Endothelial cell of umbilical vein (primary cell): ENCODE data around the gene POMC. TPM values are rescaled to one million over a fixed set of nuclear protein-coding genes. Genes with fewer than 3 reads are reported as not detected.

Experiments
- BruUV-seq: library from RNA; stranded (reverse); fragments of 400-500 nt; replicated peaks from 2 replicates; lab custom pipeline; 2021; lab: Mats Ljungman, UMichigan
- CTCF ChIA-PET: fragments of 300-600, 350-600 bp; sonication (Branson Sonifier 250); formaldehyde crosslinking; loops from one replicate; lab custom pipeline; 2021; ENCODE audit warnings: antibody characterized with exemption, inconsistent platforms; lab: Charles Lee
- POLR2A ChIA-PET: fragments of 300-600, 350-600 bp; sonication (Branson Sonifier 250); formaldehyde crosslinking; loops from one replicate; lab custom pipeline; 2021; ENCODE audit warnings: antibody characterized with exemption, inconsistent platforms; lab: Charles Lee
- DNase-seq: peaks from one replicate; pipeline ENCODE4 v3.0.0-alpha.2; 2011; ENCODE audit warnings: low read depth, low spot score
- FAIRE-seq: peaks from 2 replicates; lab custom pipeline; 2011; peaks lifted over from hg19 to GRCh38; lab: Jason Lieb, UNC
- H2AFZ ChIP-seq: 2 replicates; pipeline ENCODE4 v1.6.0; 2012; ENCODE audit warnings: low read depth, low read length, control low read depth, inconsistent platforms
- H3K27ac ChIP-seq: 2 replicates; pipeline ENCODE4 v1.5.1; 2011; ENCODE audit warnings: low read depth, mild to moderate bottlenecking, control low read depth, low read length, moderate library complexity; ENCODE audit not compliant: insufficient read depth
- H3K27me3 ChIP-seq, 2 experiments: 2 replicates each; pipeline versions ENCODE4 v1.6.0 to v1.6.1; 2011; ENCODE audit warnings: low read length in 2 of 2, mixed read lengths in 1 of 2; ENCODE audit not compliant: control insufficient read depth in 2 of 2, insufficient read depth in 2 of 2
- H3K36me3 ChIP-seq, 2 experiments: 2 replicates in 1 of 2; 3 replicates in 1 of 2; pipeline ENCODE4 v1.5.1; 2011; ENCODE audit warnings: low read length in 2 of 2, mild to moderate bottlenecking in 1 of 2, moderate library complexity in 1 of 2; ENCODE audit not compliant: control insufficient read depth in 2 of 2, insufficient read depth in 2 of 2; ENCODE audit errors: extremely low read depth in 1 of 2
- H3K4me1 ChIP-seq: 3 replicates; pipeline ENCODE4 v1.5.1; 2011; ENCODE audit warnings: mild to moderate bottlenecking, low read length; ENCODE audit not compliant: control insufficient read depth, insufficient read depth; ENCODE audit errors: extremely low read depth
- H3K4me2 ChIP-seq: 2 replicates; pipeline ENCODE4 v1.6.1; 2011; ENCODE audit warnings: low read length, control low read depth, mixed read lengths; ENCODE audit not compliant: insufficient read depth
- H3K4me3 ChIP-seq, 3 experiments: fragments of 200-600 bp in 1 of 3; sonication (generic), shearing (Covaris generic) in 1 of 3; replicated peaks in 1 of 3; 2 replicates each; pipeline ENCODE4 v1.5.1; 2011 to 2016; ENCODE audit warnings: control low read depth in 3 of 3, low read length in 3 of 3, mild to moderate bottlenecking in 2 of 3, inconsistent platforms in 1 of 3, low read depth in 1 of 3, moderate library complexity in 1 of 3; ENCODE audit not compliant: insufficient read depth in 1 of 3
- H3K79me2 ChIP-seq: 2 replicates; pipeline ENCODE4 v1.6.0; 2012; ENCODE audit warnings: low read length, inconsistent platforms; ENCODE audit not compliant: control insufficient read depth, insufficient read depth
- H3K9ac ChIP-seq: replicated peaks from 2 replicates; pipeline ENCODE3; 2011; ENCODE audit warnings: low read length, control low read depth; ENCODE audit not compliant: insufficient read depth; ENCODE audit errors: extremely low read depth
- H3K9me1 ChIP-seq: replicated peaks from 3 replicates; pipeline ENCODE4 v1.6.0; 2011; ENCODE audit warnings: mild to moderate bottlenecking, low read length; ENCODE audit not compliant: control insufficient read depth, insufficient read depth; ENCODE audit errors: extremely low read depth
- H3K9me3 ChIP-seq: replicated peaks from 2 replicates; pipeline ENCODE4 v1.5.1; 2012; ENCODE audit warnings: low read length, inconsistent platforms; ENCODE audit not compliant: control insufficient read depth, insufficient read depth
- H4K20me1 ChIP-seq: replicated peaks from 2 replicates; pipeline ENCODE3; 2011; ENCODE audit warnings: mild to moderate bottlenecking, low read length; ENCODE audit not compliant: control insufficient read depth, insufficient read depth; ENCODE audit errors: extremely low read depth
- CTCF ChIP-seq, 2 donors: IDR thresholded peaks; 1 replicate in 1 of 2; 2 replicates in 1 of 2; pipeline ENCODE4 v1.5.1; 2011; ENCODE audit warnings: low read length in 2 of 2, mild to moderate bottlenecking in 2 of 2, moderate library complexity in 2 of 2, control low read depth in 1 of 2, inconsistent platforms in 1 of 2, low read depth in 1 of 2; ENCODE audit not compliant: insufficient read depth in 1 of 2; ENCODE audit errors: extremely low read depth in 1 of 2
- EZH2 ChIP-seq: IDR thresholded peaks from 2 replicates; pipeline ENCODE4 v1.6.1; 2012; ENCODE audit warnings: borderline replicate concordance, low read depth, mild to moderate bottlenecking, moderate library complexity, low read length, inconsistent platforms; ENCODE audit not compliant: severe bottlenecking
- FOS ChIP-seq: IDR thresholded peaks from 2 replicates; pipeline ENCODE4 v1.6.1; 2011; ENCODE audit warnings: mild to moderate bottlenecking, low read length, moderate library complexity, borderline replicate concordance; ENCODE audit not compliant: insufficient read depth
- GATA2 ChIP-seq: IDR thresholded peaks from 2 replicates; pipeline ENCODE4 v1.7.0; 2011; ENCODE audit warnings: low read depth, mild to moderate bottlenecking, moderate library complexity, mixed read lengths, low read length; ENCODE audit not compliant: insufficient read length, insufficient read depth
- MAX ChIP-seq: IDR thresholded peaks from 2 replicates; pipeline ENCODE4 v1.6.1; 2011; ENCODE audit not compliant: insufficient read depth, insufficient read length
- MYC ChIP-seq: IDR thresholded peaks from one replicate; pipeline ENCODE4 v1.6.1; 2011; ENCODE audit warnings: mild to moderate bottlenecking, low read depth, low read length
- POLR2A ChIP-seq: IDR thresholded peaks from 2 replicates; pipeline ENCODE4 v1.6.1; 2012; ENCODE audit warnings: low read depth, mild to moderate bottlenecking, control low read depth, low read length
- dilution Hi-C: fragments of 300-500 bp; cut with MboI; formaldehyde crosslinking; loops from one replicate; pipeline ENCODE4 v1.15.0; 2019; ENCODE audit warnings: low sequenced_read_pairs; ENCODE audit not compliant: extremely low pct_ligation_motif_present
- intact Hi-C: fragments of 100-400 bp; cut with micrococcal nuclease; formaldehyde crosslinking; loops from one replicate; pipeline ENCODE4 v1.10.0; 2022
- polyA plus RNA-seq, 4 experiments: library from polyadenylated mRNA; depleted of rRNA in 3 of 4; stranded (reverse) in 3 of 4; unstranded in 1 of 4; fragments of >200 nt; gene quantifications; 2 replicates each; pipeline versions ENCODE4 v1.2.1 to v1.2.3, GENCODE V29; 2011 to 2012; ENCODE audit warnings: missing spikeins in 1 of 4
- total RNA-seq: library from RNA; stranded (reverse); gene quantifications from 2 replicates; pipeline ENCODE4 v1.2.3, GENCODE V29; 2021

The POMC gene
- total and polyA plus RNA-seq, 2 donors (not counting 3 experiments of a cell fraction or from before 2014, with no cell fraction given) = 2.4 to 2.7 TPM

GRCh38 chr2:25204190-25204838 lies 35.9 kb upstream of the POMC start:
- BruUV-seq = no TSS peak
- H3K36me3 ChIP-seq = no peaks in the 10 kb centered on the region
- no peaks in the 10 kb centered on the region for H3K4me1 ChIP-seq
- H3K27ac ChIP-seq = no peak overlapping the region
- H3K4me2 ChIP-seq = peak overlapping the region; percentile 40
- DNase-seq (peak; percentile 21), FAIRE-seq (no peak)
- no peaks in the 10 kb centered on the region for H3K9me1 ChIP-seq
- ChIA-PET POLR2A (no interaction called here), CTCF (interaction anchor here (0.6 kb wide), 1 partner anchor 212 kb away, joined by 3 read pairs; no protein-coding TSS in a partner anchor)
- no peaks in the 10 kb centered on the region for H3K27me3 ChIP-seq
- intact Hi-C loops = no loop called here
- H3K9ac ChIP-seq = peak overlapping the region; percentile 12
- dilution Hi-C loops = no loop called here
- H3K4me3 ChIP-seq = peak overlapping the region in 1 of 3 experiments; percentile 25
- H2AFZ ChIP-seq = peak overlapping the region; percentile 84
- no peak for TF ChIP-seq FOS
- no peak for TF ChIP-seq GATA2
- no peak for TF ChIP-seq CTCF (IDR thresholded peaks at IDR 0.05; ENCODE audit: extremely low read depth in 1 of 2, insufficient read depth in 1 of 2, low read depth in 1 of 2, low read length in 2 of 2)
- no peak for TF ChIP-seq EZH2
- no peak for TF ChIP-seq MYC
- no peak for TF ChIP-seq MAX
- TF ChIP-seq POLR2A = no peak
- no peaks in the 10 kb centered on the region for H3K79me2 ChIP-seq
- H3K9me3 ChIP-seq = no peaks in the 10 kb centered on the region
- H4K20me1 ChIP-seq = no peaks in the 10 kb centered on the region
